K562 (cell line): ENCODE measurements around the gene EFEMP2. TPM values are rescaled to one million over a fixed set of nuclear protein-coding genes. Genes with fewer than 3 reads are reported as not detected.
A peak's percentile ranks its signal among the peaks of the same experiment; 100 is the strongest.

Experiments used
- DNMT1 ChIP-seq: fragments of 450-650 bp; IDR thresholded peaks from 2 replicates; pipeline ENCODE4 v1.6.1; 2016; ENCODE audit warnings: antibody characterized with exemption, mild to moderate bottlenecking
- MTF1 ChIP-seq: fragments of 250-450 bp; sonication (Bioruptor Pico); IDR thresholded peaks from 2 replicates; pipeline ENCODE4 v1.9.0; 2021; ENCODE audit warnings: moderate library complexity, mild to moderate bottlenecking, inconsistent platforms, borderline replicate concordance
- PRMT5 ChIP-seq: sonication (generic); formaldehyde crosslinking; IDR thresholded peaks from 2 replicates; pipeline ENCODE4 v1.5.0; 2020; ENCODE audit warnings: missing genetic modification reagents
- SP1 ChIP-seq: sonication (generic); formaldehyde crosslinking; IDR thresholded peaks from 2 replicates; pipeline ENCODE4 v1.8.1; 2022; ENCODE audit warnings: mild to moderate bottlenecking, missing genetic modification reagents
- TOE1 ChIP-seq, 2 experiments: fragments of 450-650 bp in 1 of 2; sonication (generic) in 1 of 2; formaldehyde crosslinking in 1 of 2; IDR thresholded peaks; 2 replicates each; pipeline versions ENCODE4 v1.7.1 to v1.8.0; 2016 to 2022; ENCODE audit warnings: borderline replicate concordance in 2 of 2, mild to moderate bottlenecking in 2 of 2, antibody characterized with exemption in 1 of 2, inconsistent platforms in 1 of 2, low read depth in 1 of 2, missing genetic modification reagents in 1 of 2, moderate library complexity in 1 of 2
- XRCC3 ChIP-seq: fragments of 450-650 bp; IDR thresholded peaks from 2 replicates; pipeline ENCODE4 v1.6.1; 2017; ENCODE audit warnings: mild to moderate bottlenecking, moderate library complexity
- XRCC5 ChIP-seq: fragments of 200-400 bp; formaldehyde crosslinking; IDR thresholded peaks from 2 replicates; pipeline ENCODE4 v1.6.1; 2017; ENCODE audit warnings: low read depth, mild to moderate bottlenecking, low read length
- ZBTB7A ChIP-seq: IDR thresholded peaks from 2 replicates; pipeline ENCODE4 v1.6.1; 2011; ENCODE audit warnings: low read depth, mild to moderate bottlenecking, low read length, moderate library complexity, borderline replicate concordance; ENCODE audit not compliant: control insufficient read depth
- ZNF165 ChIP-seq: fragments of 250-450 bp; sonication (Bioruptor Pico); IDR thresholded peaks from 2 replicates; pipeline ENCODE4 v1.4.0; 2020; ENCODE audit warnings: borderline replicate concordance
- ZNF282 ChIP-seq: sonication (generic); formaldehyde crosslinking; IDR thresholded peaks from 2 replicates; pipeline ENCODE4 v1.8.1; 2023; ENCODE audit warnings: missing genetic modification reagents
- ZNF347 ChIP-seq: fragments of 450-650 bp; formaldehyde crosslinking; IDR thresholded peaks from 2 replicates; pipeline ENCODE4 v1.4.0; 2020; ENCODE audit warnings: low read depth, mild to moderate bottlenecking, moderate library complexity
- ZNF76 ChIP-seq: fragments of 250-450 bp; sonication (Bioruptor Pico); IDR thresholded peaks from 2 replicates; pipeline ENCODE4 v1.4.0; 2020; ENCODE audit warnings: mild to moderate bottlenecking, moderate library complexity, borderline replicate concordance
- polyA plus RNA-seq, 8 experiments: library from polyadenylated mRNA; depleted of rRNA in 4 of 8; stranded (reverse) in 5 of 8; unstranded in 3 of 8; fragments of >200 nt; fragmentation: Nextera tagmentation in 2 of 8; fragmentation: Illumina TruSeq in 1 of 8; extraction: Ambion mirVana in 2 of 8; extraction: Trizol in 1 of 8; gene quantifications; 2 replicates each; pipeline versions ENCODE4 v1.2.1 to v1.2.3, GENCODE V29; 2011 to 2014; ENCODE audit warnings: inconsistent platforms in 1 of 8, missing spikeins in 1 of 8
- total RNA-seq, 7 experiments: library from RNA; depleted of rRNA in 6 of 7; stranded (reverse); fragments of >200 nt in 6 of 7; fragmentation: Illumina TruSeq in 2 of 7; extraction: Trizol in 2 of 7; gene quantifications; 2 replicates each; pipeline versions ENCODE4 v1.2.1 to v1.2.3, GENCODE V29; 2011 to 2021; ENCODE audit warnings: low replicate concordance in 1 of 7
- TF ChIP-seq, protein P1 (sequence below): fragments of 450-650 bp; formaldehyde crosslinking; IDR thresholded peaks from 2 replicates; pipeline ENCODE4 v1.4.0; 2022; ENCODE audit warnings: missing genetic modification characterization
- TF ChIP-seq, protein P2 (sequence below): sonication (generic); formaldehyde crosslinking; IDR thresholded peaks from 2 replicates; pipeline ENCODE4 v1.8.0; 2022; ENCODE audit warnings: mild to moderate bottlenecking, missing genetic modification reagents, borderline replicate concordance
- TF ChIP-seq, protein P3 (sequence below): fragments of 250-450 bp; sonication (Bioruptor Pico); IDR thresholded peaks from 2 replicates; pipeline ENCODE4 v1.9.0; 2021; ENCODE audit warnings: mild to moderate bottlenecking, inconsistent platforms
- TF ChIP-seq, protein P4 (sequence below): fragments of 250-450 bp; sonication (Bioruptor Pico); IDR thresholded peaks from 2 replicates; pipeline ENCODE4 v1.4.0; 2020; ENCODE audit warnings: mild to moderate bottlenecking, moderate library complexity
- TF ChIP-seq, protein P5 (sequence below): fragments of 450-650 bp; IDR thresholded peaks from 2 replicates; pipeline ENCODE4 v1.6.1; 2016; ENCODE audit warnings: borderline replicate concordance

EFEMP2 gene
- total and polyA plus RNA-seq, 9 of the 15 experiments (the other 6 are each of a cell fraction or from before 2014, with no cell fraction given): 0.07 to 2.9 (median 0.69) TPM; not detected in 1

DNA sequence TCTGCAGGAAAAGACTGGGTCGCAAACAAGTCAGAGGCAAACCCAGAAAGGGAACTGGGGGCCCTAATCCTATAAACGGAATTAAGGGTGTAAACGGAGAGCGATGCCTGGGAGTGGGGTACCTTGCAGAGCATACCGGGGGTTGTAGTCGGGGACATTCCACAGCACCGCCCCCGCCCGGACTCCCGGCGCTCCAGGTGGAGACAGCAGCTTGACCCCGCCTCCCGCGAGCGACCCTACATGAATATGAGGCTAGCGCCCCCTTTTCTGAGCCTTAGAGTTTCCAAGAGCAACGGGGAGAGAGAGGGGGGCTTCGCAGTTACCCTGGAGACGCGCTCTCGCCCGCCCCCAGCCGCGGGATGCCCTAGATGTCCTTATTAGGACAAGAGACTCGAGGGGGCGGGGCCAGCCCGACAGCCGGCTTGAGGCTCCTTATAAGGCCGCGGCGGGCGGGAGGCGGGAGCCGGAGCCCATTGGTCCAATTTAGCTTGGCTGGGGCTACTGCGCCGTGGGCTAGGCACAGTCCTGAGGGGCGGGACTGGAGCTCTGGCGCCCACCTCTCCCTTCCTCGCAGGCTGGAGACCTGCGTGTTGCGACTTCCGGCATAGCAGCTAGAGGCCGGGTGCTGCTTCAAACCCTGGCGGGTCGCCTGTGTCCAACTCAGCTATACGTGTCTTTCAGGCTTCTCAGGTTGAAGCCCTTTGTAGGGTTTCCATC lies 13.3 kb downstream of the EFEMP2 start (continued):
- TF ChIP-seq, protein P1, sequence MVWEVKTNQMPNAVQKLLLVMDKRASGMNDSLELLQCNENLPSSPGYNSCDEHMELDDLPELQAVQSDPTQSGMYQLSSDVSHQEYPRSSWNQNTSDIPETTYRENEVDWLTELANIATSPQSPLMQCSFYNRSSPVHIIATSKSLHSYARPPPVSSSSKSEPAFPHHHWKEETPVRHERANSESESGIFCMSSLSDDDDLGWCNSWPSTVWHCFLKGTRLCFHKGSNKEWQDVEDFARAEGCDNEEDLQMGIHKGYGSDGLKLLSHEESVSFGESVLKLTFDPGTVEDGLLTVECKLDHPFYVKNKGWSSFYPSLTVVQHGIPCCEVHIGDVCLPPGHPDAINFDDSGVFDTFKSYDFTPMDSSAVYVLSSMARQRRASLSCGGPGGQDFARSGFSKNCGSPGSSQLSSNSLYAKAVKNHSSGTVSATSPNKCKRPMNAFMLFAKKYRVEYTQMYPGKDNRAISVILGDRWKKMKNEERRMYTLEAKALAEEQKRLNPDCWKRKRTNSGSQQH (CRISPR knock-in tag): no peak
- TF ChIP-seq MTF1 (CRISPR knock-in tag): no peak
- TF ChIP-seq SP1 (CRISPR knock-in tag): no peak
- TF ChIP-seq ZNF76: no peak
- TF ChIP-seq DNMT1: no peak
- TF ChIP-seq XRCC5: 0 out of 2 replicates have a peak, but pooled peaks have one; percentile 19
- TF ChIP-seq, protein P2, sequence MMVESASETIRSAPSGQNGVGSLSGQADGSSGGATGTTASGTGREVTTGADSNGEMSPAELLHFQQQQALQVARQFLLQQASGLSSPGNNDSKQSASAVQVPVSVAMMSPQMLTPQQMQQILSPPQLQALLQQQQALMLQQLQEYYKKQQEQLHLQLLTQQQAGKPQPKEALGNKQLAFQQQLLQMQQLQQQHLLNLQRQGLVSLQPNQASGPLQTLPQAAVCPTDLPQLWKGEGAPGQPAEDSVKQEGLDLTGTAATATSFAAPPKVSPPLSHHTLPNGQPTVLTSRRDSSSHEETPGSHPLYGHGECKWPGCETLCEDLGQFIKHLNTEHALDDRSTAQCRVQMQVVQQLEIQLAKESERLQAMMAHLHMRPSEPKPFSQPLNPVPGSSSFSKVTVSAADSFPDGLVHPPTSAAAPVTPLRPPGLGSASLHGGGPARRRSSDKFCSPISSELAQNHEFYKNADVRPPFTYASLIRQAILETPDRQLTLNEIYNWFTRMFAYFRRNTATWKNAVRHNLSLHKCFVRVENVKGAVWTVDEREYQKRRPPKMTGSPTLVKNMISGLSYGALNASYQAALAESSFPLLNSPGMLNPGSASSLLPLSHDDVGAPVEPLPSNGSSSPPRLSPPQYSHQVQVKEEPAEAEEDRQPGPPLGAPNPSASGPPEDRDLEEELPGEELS (CRISPR knock-in tag): no peak
- TF ChIP-seq ZNF165 (CRISPR knock-in tag): no peak
- TF ChIP-seq, protein P3, sequence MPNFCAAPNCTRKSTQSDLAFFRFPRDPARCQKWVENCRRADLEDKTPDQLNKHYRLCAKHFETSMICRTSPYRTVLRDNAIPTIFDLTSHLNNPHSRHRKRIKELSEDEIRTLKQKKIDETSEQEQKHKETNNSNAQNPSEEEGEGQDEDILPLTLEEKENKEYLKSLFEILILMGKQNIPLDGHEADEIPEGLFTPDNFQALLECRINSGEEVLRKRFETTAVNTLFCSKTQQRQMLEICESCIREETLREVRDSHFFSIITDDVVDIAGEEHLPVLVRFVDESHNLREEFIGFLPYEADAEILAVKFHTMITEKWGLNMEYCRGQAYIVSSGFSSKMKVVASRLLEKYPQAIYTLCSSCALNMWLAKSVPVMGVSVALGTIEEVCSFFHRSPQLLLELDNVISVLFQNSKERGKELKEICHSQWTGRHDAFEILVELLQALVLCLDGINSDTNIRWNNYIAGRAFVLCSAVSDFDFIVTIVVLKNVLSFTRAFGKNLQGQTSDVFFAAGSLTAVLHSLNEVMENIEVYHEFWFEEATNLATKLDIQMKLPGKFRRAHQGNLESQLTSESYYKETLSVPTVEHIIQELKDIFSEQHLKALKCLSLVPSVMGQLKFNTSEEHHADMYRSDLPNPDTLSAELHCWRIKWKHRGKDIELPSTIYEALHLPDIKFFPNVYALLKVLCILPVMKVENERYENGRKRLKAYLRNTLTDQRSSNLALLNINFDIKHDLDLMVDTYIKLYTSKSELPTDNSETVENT (CRISPR knock-in tag): peak; percentile 91
- TF ChIP-seq ZNF347 (CRISPR knock-in tag): no peak
- peak; percentile 91 for TF ChIP-seq ZBTB7A
- TF ChIP-seq, protein P4, sequence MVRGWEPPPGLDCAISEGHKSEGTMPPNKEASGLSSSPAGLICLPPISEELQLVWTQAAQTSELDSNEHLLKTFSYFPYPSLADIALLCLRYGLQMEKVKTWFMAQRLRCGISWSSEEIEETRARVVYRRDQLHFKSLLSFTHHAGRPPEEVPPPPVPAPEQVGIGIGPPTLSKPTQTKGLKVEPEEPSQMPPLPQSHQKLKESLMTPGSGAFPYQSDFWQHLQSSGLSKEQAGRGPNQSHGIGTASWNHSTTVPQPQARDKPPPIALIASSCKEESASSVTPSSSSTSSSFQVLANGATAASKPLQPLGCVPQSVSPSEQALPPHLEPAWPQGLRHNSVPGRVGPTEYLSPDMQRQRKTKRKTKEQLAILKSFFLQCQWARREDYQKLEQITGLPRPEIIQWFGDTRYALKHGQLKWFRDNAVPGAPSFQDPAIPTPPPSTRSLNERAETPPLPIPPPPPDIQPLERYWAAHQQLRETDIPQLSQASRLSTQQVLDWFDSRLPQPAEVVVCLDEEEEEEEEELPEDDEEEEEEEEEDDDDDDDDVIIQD (CRISPR knock-in tag): no peak
- no peak for TF ChIP-seq PRMT5 (CRISPR knock-in tag)
- TF ChIP-seq, protein P5, sequence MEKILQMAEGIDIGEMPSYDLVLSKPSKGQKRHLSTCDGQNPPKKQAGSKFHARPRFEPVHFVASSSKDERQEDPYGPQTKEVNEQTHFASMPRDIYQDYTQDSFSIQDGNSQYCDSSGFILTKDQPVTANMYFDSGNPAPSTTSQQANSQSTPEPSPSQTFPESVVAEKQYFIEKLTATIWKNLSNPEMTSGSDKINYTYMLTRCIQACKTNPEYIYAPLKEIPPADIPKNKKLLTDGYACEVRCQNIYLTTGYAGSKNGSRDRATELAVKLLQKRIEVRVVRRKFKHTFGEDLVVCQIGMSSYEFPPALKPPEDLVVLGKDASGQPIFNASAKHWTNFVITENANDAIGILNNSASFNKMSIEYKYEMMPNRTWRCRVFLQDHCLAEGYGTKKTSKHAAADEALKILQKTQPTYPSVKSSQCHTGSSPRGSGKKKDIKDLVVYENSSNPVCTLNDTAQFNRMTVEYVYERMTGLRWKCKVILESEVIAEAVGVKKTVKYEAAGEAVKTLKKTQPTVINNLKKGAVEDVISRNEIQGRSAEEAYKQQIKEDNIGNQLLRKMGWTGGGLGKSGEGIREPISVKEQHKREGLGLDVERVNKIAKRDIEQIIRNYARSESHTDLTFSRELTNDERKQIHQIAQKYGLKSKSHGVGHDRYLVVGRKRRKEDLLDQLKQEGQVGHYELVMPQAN: no peak
- TF ChIP-seq TOE1 (IDR thresholded peaks at IDR 0.05; ENCODE audit: borderline replicate concordance): no peak
- TF ChIP-seq TOE1 (CRISPR knock-in tag; IDR thresholded peaks at IDR 0.05; ENCODE audit: borderline replicate concordance, low read depth): no peak
- no peak for TF ChIP-seq XRCC3
- TF ChIP-seq ZNF282: no peak
